ENCODE data around the gene ROGDI.
"Not testable (repeated sequence)": the region's sequence is repeated elsewhere in the genome, so short reads cannot be mapped to it uniquely, and the experiment has no call there.

ROGDI gene

GRCh38 chr16:4796982-4797804, 5.2 kb downstream of the ROGDI start:
- no peak for DNase-seq
- intact Hi-C loops (cut with DNase I) = no loop called here

GRCh38 chr16:4795828-4796572, 6.4 kb downstream of the ROGDI start:
- no peak for DNase-seq
- intact Hi-C loops (cut with DNase I) = no loop called here

- peak in 5 of 42 donors; percentile 14 to 48 (median 32) for DNase-seq
- intact Hi-C loops (cut with DNase I) = no loop called here
Observed at GRCh38 chr16:4795181-4795827, 7.1 kb downstream of the ROGDI start, which contains the start of gene SMIM22. TSS of gene SMIM22 (plus strand) at chr16:4795369. CDS start at chr16:4795735, 366 bp downstream.

- DNase-seq = no peak
- intact Hi-C loops (cut with DNase I) = no loop called here
Observed at GRCh38 chr16:4792951-4793513, 9.4 kb downstream of the ROGDI start.

- intact Hi-C loops (cut with DNase I) = no loop called here
- no peak for DNase-seq
Observed at GRCh38 chr16:4790871-4791270, 11.6 kb downstream of the ROGDI start.

GRCh38 chr16:4790261-4790660, 12.2 kb downstream of the ROGDI start:
- no peak for DNase-seq
- intact Hi-C loops (cut with DNase I) = no loop called here

GRCh38 chr16:4788910-4789309, 13.5 kb downstream of the ROGDI start:
- DNase-seq = no peak
- intact Hi-C loops (cut with DNase I) = no loop called here

GRCh38 chr16:4788489-4788889, 13.9 kb downstream of the ROGDI start:
- intact Hi-C loops (cut with DNase I) = no loop called here
- no peak for DNase-seq

- intact Hi-C loops (cut with DNase I) = no loop called here
- DNase-seq = no peak
Observed at GRCh38 chr16:4787627-4788482, 14.6 kb downstream of the ROGDI start, which contains the start of gene SEPTIN12. TSS of gene SEPTIN12 (minus strand) at chr16:4788345. CDS start at chr16:4787645, 700 bp downstream.

GRCh38 chr16:4787068-4787467, 15.4 kb downstream of the ROGDI start:
- peak in 5 of 42 donors; percentile 27 to 68 (median 45) for DNase-seq
- intact Hi-C loops (cut with DNase I) = no loop called here

- intact Hi-C loops (cut with DNase I) = no loop called here
- DNase-seq = peak in 6 of 42 donors; percentile 11 to 54 (median 33)
Observed at GRCh38 chr16:4785758-4786433, 16.5 kb downstream of the ROGDI start.

- DNase-seq; intact Hi-C loops (cut with DNase I): not testable (repeated sequence)
Observed at GRCh38 chr16:4784444-4784987, 17.9 kb downstream of the ROGDI start.

- intact Hi-C loops (cut with DNase I) = no loop called here
Observed at GRCh38 chr16:4783951-4784336, 18.5 kb downstream of the ROGDI start.

GRCh38 chr16:4783251-4783950, 19.0 kb downstream of the ROGDI start:
- DNase-seq = peak in 21 of 42 donors; percentile 23 to 79 (median 59)
- intact Hi-C loops (cut with DNase I) = no loop called here

More at GRCh38 chr16:4783951-4784336, 18.5 kb downstream of the ROGDI start:
- peak in 1 of 42 donors; percentile 35 for DNase-seq

- intact Hi-C loops (cut with DNase I) = no loop called here
- no peak for DNase-seq
Observed at GRCh38 chr16:4780235-4780634, 22.2 kb downstream of the ROGDI start.

- intact Hi-C loops (cut with DNase I) = no loop called here
- no peak for DNase-seq
Observed at GRCh38 chr16:4778050-4778392, 24.4 kb downstream of the ROGDI start.
